ENCODE results near the gene PBX4.

GRCh38 chr19:19549804-19550464 lies 68.6 kb downstream of the PBX4 start:
- TF ChIP-seq TAF1 (IDR thresholded peaks at IDR 0.05; ENCODE audit: borderline replicate concordance, low read depth, low read length), result no peak
- no peak for TF ChIP-seq POLR2A (IDR thresholded peaks at IDR 0.05; ENCODE audit: low read depth, low read length)
- TF ChIP-seq POLR2AphosphoS5 (IDR thresholded peaks at IDR 0.05; ENCODE audit: low read depth, low read length), result no peak
